CD4-positive, alpha-beta memory T cell (primary cell): ENCODE data around the gene ULK3. TPM values are rescaled to one million over a fixed set of nuclear protein-coding genes. Genes with fewer than 3 reads are reported as not detected.
A peak's percentile ranks its signal among the peaks of the same experiment; 100 is the strongest.

Experiments used
- CTCF ChIA-PET: fragments of 350-600 bp; sonication (Branson Sonifier 250); formaldehyde crosslinking; loops from one replicate; lab custom pipeline; 2021; ENCODE audit warnings: inconsistent platforms; ENCODE audit not compliant: partially characterized antibody; lab: Charles Lee
- POLR2A ChIA-PET: fragments of 350-600 bp; sonication (Branson Sonifier 250); formaldehyde crosslinking; loops from one replicate; lab custom pipeline; 2021; ENCODE audit not compliant: partially characterized antibody; lab: Charles Lee
- DNase-seq, 5 donors: peaks; one replicate each; pipeline versions ENCODE4 v3.0.0 to v3.0.0-alpha.2; 2020 to 2022; ENCODE audit warnings: mixed read lengths in 1 of 5
- H3K27ac ChIP-seq: one replicate; pipeline ENCODE4 v1.7.0; 2013; ENCODE audit warnings: low read depth, low read length
- H3K27me3 ChIP-seq: 2 replicates; pipeline ENCODE4 v1.7.0; 2013; ENCODE audit warnings: mild to moderate bottlenecking, low read length, moderate library complexity; ENCODE audit not compliant: insufficient read depth
- H3K36me3 ChIP-seq: 2 replicates; pipeline ENCODE4 v1.7.0; 2013; ENCODE audit warnings: mild to moderate bottlenecking, low read length, moderate library complexity; ENCODE audit not compliant: insufficient read depth
- H3K4me1 ChIP-seq: 2 replicates; pipeline ENCODE4 v1.7.0; 2013; ENCODE audit warnings: mild to moderate bottlenecking, low read length, moderate library complexity; ENCODE audit not compliant: insufficient read depth
- H3K4me3 ChIP-seq, 2 donors: one replicate each; pipeline ENCODE4 v1.7.0; 2013; ENCODE audit warnings: low read length in 2 of 2, mild to moderate bottlenecking in 1 of 2
- H3K9me3 ChIP-seq, 2 donors: one replicate each; pipeline ENCODE4 v1.7.0; 2013; ENCODE audit warnings: low read length in 2 of 2, control low read depth in 1 of 2; ENCODE audit not compliant: control insufficient read depth in 1 of 2
- H3K27ac Mint-ChIP-seq, 7 donors: one replicate each; pipeline ENCODE4 v1.8.0; 2020 to 2021; ENCODE audit warnings: mixed read lengths in 7 of 7, mild to moderate bottlenecking in 6 of 7, inconsistent platforms in 3 of 7, moderate library complexity in 3 of 7
- H3K27me3 Mint-ChIP-seq, 2 donors: one replicate each; pipeline ENCODE4 v1.8.0; 2020 to 2021; ENCODE audit warnings: mixed read lengths in 2 of 2
- H3K36me3 Mint-ChIP-seq, 2 donors: one replicate each; pipeline ENCODE4 v1.8.0; 2020 to 2021; ENCODE audit warnings: mixed read lengths in 2 of 2, inconsistent platforms in 1 of 2, mild to moderate bottlenecking in 1 of 2
- H3K4me1 Mint-ChIP-seq, 4 donors: one replicate each; pipeline ENCODE4 v1.8.0; 2020 to 2021; ENCODE audit warnings: mixed read lengths in 4 of 4, mild to moderate bottlenecking in 1 of 4
- H3K4me3 Mint-ChIP-seq, 8 donors: one replicate each; pipeline ENCODE4 v1.8.0; 2020 to 2021; ENCODE audit warnings: mixed read lengths in 8 of 8, mild to moderate bottlenecking in 7 of 8, moderate library complexity in 6 of 8, inconsistent platforms in 3 of 8
- H3K9me3 Mint-ChIP-seq, 8 donors: one replicate each; pipeline ENCODE4 v1.8.0; 2020 to 2021; ENCODE audit warnings: mixed read lengths in 8 of 8, mild to moderate bottlenecking in 5 of 8, inconsistent platforms in 3 of 8, moderate library complexity in 1 of 8
- intact Hi-C: fragments of 100-400 bp; cut with micrococcal nuclease; formaldehyde crosslinking; loops from one replicate; pipeline ENCODE4 v1.15.1; 2023
- polyA plus RNA-seq, 2 donors: library from polyadenylated mRNA; unstranded; fragments of 300-500 nt; fragmentation: Illumina TruSeq; gene quantifications; one replicate each; pipeline ENCODE4 v1.2.3, GENCODE V29; 2021
- total RNA-seq, 2 experiments: library from RNA; stranded (reverse); gene quantifications; one replicate each; pipeline ENCODE4 v1.2.3, GENCODE V29; 2021

Gene ULK3
- total and polyA plus RNA-seq, 4 experiments from 2014 or later = 33.6 to 88.3 (median 61.7) TPM

GRCh38 chr15:74808840-74809229 is 34.1 kb downstream of the ULK3 start:
- no peaks in the 10 kb centered on the region for H3K9me3 Mint-ChIP-seq
- intact Hi-C loops = no loop called here

GRCh38 chr15:74808078-74808839 is 34.7 kb downstream of the ULK3 start:
- H3K9me3 ChIP-seq = no peaks in the 10 kb centered on the region
- peaks cover 15% of the 10 kb centered on the region for H3K4me1 ChIP-seq
- Mint-ChIP-seq H3K36me3 (peaks cover 4 to 13% of the 10 kb centered on the region in 2 donors), H3K27me3 (no peaks in the 10 kb centered on the region), H3K4me1 (peaks cover 22 to 40% (median 30%) of the 10 kb centered on the region in 4 donors), H3K4me3 (no peak overlapping the region), H3K27ac (peak overlapping the region; percentile 64 to 96 (median 81)), H3K9me3 (no peaks in the 10 kb centered on the region)
- POLR2A ChIA-PET = interaction anchor here (0.9 to 7.1 kb wide), 10 partner anchors 8 to 93 kb away, joined by 3 to 59 read pairs (median 4); partner anchors contain the start of gene CSK
- peak overlapping the region; percentile 18 for H3K27ac ChIP-seq
- no peaks in the 10 kb centered on the region for H3K27me3 ChIP-seq
- intact Hi-C loops = no loop called here
- H3K36me3 ChIP-seq = peaks cover 8% of the 10 kb centered on the region
- no peak overlapping the region for H3K4me3 ChIP-seq
- DNase-seq = no peak
- CTCF ChIA-PET = interaction anchor here (1.1 to 36.4 kb wide), 5 partner anchors 9 to 174 kb away, joined by 3 to 1908 read pairs (median 4); partner anchors contain the start of gene CSK

More at GRCh38 chr15:74808840-74809229, 34.1 kb downstream of the ULK3 start:
- Histone ChIP-seq H3K4me1 (peaks cover 15% of the 10 kb centered on the region), H3K4me3 (no peak overlapping the region), H3K27ac (no peak overlapping the region), H3K27me3 (no peaks in the 10 kb centered on the region), H3K36me3 (peaks cover 3% of the 10 kb centered on the region), H3K9me3 (no peaks in the 10 kb centered on the region)
- no peaks in the 10 kb centered on the region for H3K27me3 Mint-ChIP-seq
- H3K4me3 Mint-ChIP-seq = no peak overlapping the region
- DNase-seq = no peak
- ChIA-PET POLR2A (interaction anchor here (1.7 to 7.1 kb wide), 3 partner anchors 16 to 92 kb away, joined by 4 to 59 read pairs (median 45); partner anchors contain the start of gene CSK), CTCF (interaction anchor here (3.5 to 36.4 kb wide), 2 partner anchors 30 to 93 kb away, joined by 11 to 1908 read pairs; partner anchors contain the start of gene CSK)
- H3K4me1 Mint-ChIP-seq = peaks cover 22 to 39% (median 30%) of the 10 kb centered on the region in 4 donors
- H3K36me3 Mint-ChIP-seq = peaks cover 3 to 9% of the 10 kb centered on the region in 2 donors
- H3K27ac Mint-ChIP-seq = peak overlapping the region; percentile 53 to 85 (median 71)

GRCh38 chr15:74807282-74807681 is 35.7 kb downstream of the ULK3 start:
- Mint-ChIP-seq H3K4me1 (peaks cover 22 to 40% (median 30%) of the 10 kb centered on the region in 4 donors), H3K27me3 (no peaks in the 10 kb centered on the region), H3K4me3 (no peak overlapping the region), H3K36me3 (peaks cover 8 to 18% of the 10 kb centered on the region in 2 donors), H3K27ac (peak overlapping the region; percentile 48 to 94 (median 81)), H3K9me3 (no peaks in the 10 kb centered on the region)
- POLR2A ChIA-PET = interaction anchor here (1.1 to 7.1 kb wide), 9 partner anchors 9 to 37 kb away, joined by 3 to 59 read pairs (median 5); partner anchors contain the start of gene CSK
- CTCF ChIA-PET = interaction anchor here (1.1 to 36.4 kb wide), 5 partner anchors 8 to 173 kb away, joined by 3 to 1908 read pairs (median 4); partner anchors contain the start of gene CSK
- H3K9me3 ChIP-seq = no peaks in the 10 kb centered on the region
- intact Hi-C loops = no loop called here
- no peaks in the 10 kb centered on the region for H3K27me3 ChIP-seq
- H3K4me3 ChIP-seq = no peak overlapping the region
- DNase-seq = no peak
- H3K4me1 ChIP-seq = peaks cover 15% of the 10 kb centered on the region
- peaks cover 9% of the 10 kb centered on the region for H3K36me3 ChIP-seq
- no peak overlapping the region for H3K27ac ChIP-seq

- no peaks in the 10 kb centered on the region for H3K9me3 Mint-ChIP-seq
- POLR2A ChIA-PET = interaction anchor here (0.7 to 7.1 kb wide), 12 partner anchors 8 to 109 kb away, joined by 3 to 59 read pairs (median 4); partner anchors contain the start of genes CSK and EDC3
- Histone ChIP-seq H3K4me3 (no peak overlapping the region), H3K4me1 (peaks cover 21% of the 10 kb centered on the region), H3K36me3 (peaks cover 32% of the 10 kb centered on the region), H3K27me3 (no peaks in the 10 kb centered on the region), H3K27ac (no peak overlapping the region), H3K9me3 (no peaks in the 10 kb centered on the region)
- no peak for DNase-seq
- H3K27ac Mint-ChIP-seq = peak overlapping the region in 6 of 7 donors; percentile 51 to 88 (median 74)
- H3K36me3 Mint-ChIP-seq = peaks cover 16 to 40% of the 10 kb centered on the region in 2 donors
- CTCF ChIA-PET = interaction anchor here (0.9 to 36.4 kb wide), 9 partner anchors 9 to 170 kb away, joined by 3 to 1908 read pairs (median 4); partner anchors contain the start of gene CSK
- no peaks in the 10 kb centered on the region for H3K27me3 Mint-ChIP-seq
- intact Hi-C loops = loop anchor here (5.0 kb wide), 1 partner anchor 32 kb away; no protein-coding TSS in a partner anchor
- peaks cover 25 to 45% (median 37%) of the 10 kb centered on the region in 4 donors for H3K4me1 Mint-ChIP-seq
- no peak overlapping the region for H3K4me3 Mint-ChIP-seq
Observed at GRCh38 chr15:74804935-74805334, 38.0 kb downstream of the ULK3 start.

GRCh38 chr15:74802862-74803447 is 40.0 kb downstream of the ULK3 start:
- Mint-ChIP-seq H3K4me1 (peaks cover 21 to 54% (median 39%) of the 10 kb centered on the region in 4 donors), H3K27ac (peak overlapping the region in 3 of 7 donors; percentile 23 to 31 (median 27)), H3K4me3 (no peak overlapping the region), H3K9me3 (no peaks in the 10 kb centered on the region), H3K27me3 (no peaks in the 10 kb centered on the region), H3K36me3 (peaks cover 19 to 58% of the 10 kb centered on the region in 2 donors)
- DNase-seq = no peak
- Histone ChIP-seq H3K27me3 (no peaks in the 10 kb centered on the region), H3K27ac (no peak overlapping the region), H3K4me3 (no peak overlapping the region), H3K4me1 (peaks cover 40% of the 10 kb centered on the region), H3K9me3 (no peaks in the 10 kb centered on the region), H3K36me3 (peaks cover 51% of the 10 kb centered on the region)
- intact Hi-C loops = loop anchor here (5.0 kb wide), 1 partner anchor 34 kb away; no protein-coding TSS in a partner anchor
- ChIA-PET POLR2A (interaction anchor here (1.3 to 5.9 kb wide), 4 partner anchors 11 to 103 kb away, joined by 3 to 45 read pairs (median 10); no protein-coding TSS in a partner anchor), CTCF (interaction anchor here (1.0 to 36.4 kb wide), 2 partner anchors 24 to 99 kb away, joined by 4 to 1908 read pairs; partner anchors contain the start of gene CSK)

- Mint-ChIP-seq H3K27ac (peak overlapping the region in 1 of 7 donors; percentile 13), H3K9me3 (no peaks in the 10 kb centered on the region), H3K36me3 (peaks cover 21 to 64% of the 10 kb centered on the region in 2 donors), H3K27me3 (no peaks in the 10 kb centered on the region), H3K4me3 (no peak overlapping the region), H3K4me1 (peaks cover 23 to 54% (median 39%) of the 10 kb centered on the region in 4 donors)
- CTCF ChIA-PET = interaction anchor here (36.4 kb wide), 1 partner anchor 24 kb away, joined by 1908 read pairs; the partner anchor contains the start of gene CSK
- intact Hi-C loops = loop anchor here (5.0 kb wide), 1 partner anchor 35 kb away; no protein-coding TSS in a partner anchor
- POLR2A ChIA-PET = interaction anchor here (0.9 kb wide), 1 partner anchor 9 kb away, joined by 4 read pairs; no protein-coding TSS in a partner anchor
- Histone ChIP-seq H3K36me3 (peaks cover 53% of the 10 kb centered on the region), H3K4me1 (peaks cover 41% of the 10 kb centered on the region), H3K9me3 (no peaks in the 10 kb centered on the region), H3K27ac (no peak overlapping the region), H3K27me3 (no peaks in the 10 kb centered on the region), H3K4me3 (no peak overlapping the region)
- DNase-seq = no peak
Observed at GRCh38 chr15:74802290-74802689, 40.7 kb downstream of the ULK3 start.
